ES-I3 (cell line): ENCODE results near the gene ATG14.
"Not testable (repeated sequence)": the region's sequence is repeated elsewhere in the genome, so short reads cannot be mapped to it uniquely, and the experiment has no call there.

Source experiments
- H3K36me3 ChIP-seq: 2 replicates; pipeline ENCODE4 v1.6.1; 2013; ENCODE audit warnings: mild to moderate bottlenecking, low read length, control low read depth, moderate library complexity; ENCODE audit not compliant: insufficient read depth
- H3K4me1 ChIP-seq: 2 replicates; pipeline ENCODE4 v1.6.1; 2013; ENCODE audit warnings: mild to moderate bottlenecking, control low read depth, low read length; ENCODE audit not compliant: insufficient read depth
- H3K9ac ChIP-seq: 2 replicates; pipeline ENCODE4 v1.6.1; 2013; ENCODE audit warnings: low read depth, mild to moderate bottlenecking, low read length, moderate library complexity
- H3K9me3 ChIP-seq: 2 replicates; pipeline ENCODE4 v1.6.1; 2013; ENCODE audit warnings: mild to moderate bottlenecking, low read length, moderate library complexity; ENCODE audit not compliant: control insufficient read depth, insufficient read depth

ATG14 gene

GRCh38 chr14:55422338-55422737 lies 10.7 kb upstream of the ATG14 start:
- not testable (repeated sequence) for H3K9me3 ChIP-seq, H3K36me3 ChIP-seq, H3K9ac ChIP-seq, H3K4me1 ChIP-seq

DNA sequence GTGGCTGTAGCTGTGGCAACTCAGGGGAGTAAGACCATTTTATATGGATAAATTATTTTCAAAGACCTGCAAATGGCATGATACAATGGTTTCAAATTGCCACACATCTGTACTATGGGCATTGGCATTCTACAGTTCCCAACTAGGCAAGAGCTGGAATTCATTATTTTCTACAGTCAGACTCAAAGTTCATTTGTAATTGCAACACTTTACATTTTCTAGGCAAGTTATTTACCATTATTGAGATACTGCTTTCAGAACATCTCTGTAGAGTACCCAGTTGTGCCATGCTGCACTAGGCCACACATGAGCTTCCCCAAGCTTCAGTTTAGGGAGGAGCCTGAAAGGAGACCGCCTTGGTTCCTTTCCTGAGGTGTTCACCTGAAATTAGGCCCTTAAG lies 8.0 kb upstream of the ATG14 start:
- Histone ChIP-seq H3K36me3 (no peaks in the 10 kb centered on the region), H3K4me1 (0 out of 2 replicates have a peak, but pooled peaks cover 4% of the 10 kb centered on the region), H3K9me3 (no peaks in the 10 kb centered on the region), H3K9ac (no peak overlapping the region)

GRCh38 chr14:55418411-55418810 lies 6.8 kb upstream of the ATG14 start:
- H3K9me3 ChIP-seq, result no peaks in the 10 kb centered on the region
- 0 out of 2 replicates have a peak, but pooled peaks cover 4% of the 10 kb centered on the region for H3K4me1 ChIP-seq
- no peaks in the 10 kb centered on the region for H3K36me3 ChIP-seq
- H3K9ac ChIP-seq, result no peak overlapping the region

- H3K4me1 ChIP-seq, result 0 out of 2 replicates have a peak, but pooled peaks cover 4% of the 10 kb centered on the region
- H3K9me3 ChIP-seq, result no peaks in the 10 kb centered on the region
- no peak overlapping the region for H3K9ac ChIP-seq
- H3K36me3 ChIP-seq, result no peaks in the 10 kb centered on the region
Measured at GRCh38 chr14:55417955-55418354, 6.3 kb upstream of the ATG14 start.

DNA sequence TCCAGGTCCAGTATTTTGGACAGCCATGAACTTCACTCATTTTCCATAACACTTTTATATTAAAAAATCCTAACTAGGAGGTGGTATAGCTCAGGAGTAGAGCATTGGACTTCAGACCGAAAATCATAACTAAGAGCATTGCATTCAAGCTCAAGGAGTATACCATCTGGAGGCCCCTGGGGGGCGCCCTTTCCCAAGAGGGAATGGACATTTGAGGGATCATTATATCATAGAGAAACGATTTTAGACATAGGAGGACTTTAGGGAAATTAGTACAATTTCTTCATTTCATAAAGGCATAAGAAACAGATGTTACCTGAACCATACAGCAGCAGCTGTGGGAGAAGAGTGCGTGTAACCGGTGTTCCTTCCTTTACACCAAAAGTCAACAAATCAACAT lies 5.2 kb upstream of the ATG14 start:
- 0 out of 2 replicates have a peak, but pooled peaks cover 4% of the 10 kb centered on the region for H3K4me1 ChIP-seq
- H3K9me3 ChIP-seq, result no peaks in the 10 kb centered on the region
- no peaks in the 10 kb centered on the region for H3K36me3 ChIP-seq
- no peak overlapping the region for H3K9ac ChIP-seq

DNA sequence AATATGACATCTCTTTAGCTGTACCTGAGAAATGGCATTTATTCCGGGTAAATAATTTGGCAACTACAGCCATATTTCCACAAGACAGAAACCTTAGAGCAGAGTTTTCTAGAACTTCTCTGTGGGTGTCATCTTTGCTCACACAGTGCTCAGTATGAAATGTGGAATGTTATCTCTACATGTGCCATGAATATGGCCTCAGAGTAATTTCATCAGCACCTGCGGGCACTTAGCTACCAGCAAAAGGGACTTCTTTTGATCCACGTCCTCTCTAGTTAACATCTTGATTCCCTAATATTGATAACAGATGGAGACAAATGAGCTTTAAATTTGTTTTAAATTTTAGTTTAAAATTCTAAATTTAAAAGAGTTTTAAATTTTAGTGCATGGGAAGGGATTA lies 2.9 kb upstream of the ATG14 start:
- no peak overlapping the region for H3K9ac ChIP-seq
- peaks cover 9% of the 10 kb centered on the region for H3K4me1 ChIP-seq
- H3K9me3 ChIP-seq, result no peaks in the 10 kb centered on the region
- H3K36me3 ChIP-seq, result no peaks in the 10 kb centered on the region

GRCh38 chr14:55412676-55413075 lies 1.0 kb upstream of the ATG14 start:
- Histone ChIP-seq H3K36me3 (no peaks in the 10 kb centered on the region), H3K4me1 (peaks cover 5% of the 10 kb centered on the region), H3K9ac (no peak overlapping the region), H3K9me3 (no peaks in the 10 kb centered on the region)

DNA sequence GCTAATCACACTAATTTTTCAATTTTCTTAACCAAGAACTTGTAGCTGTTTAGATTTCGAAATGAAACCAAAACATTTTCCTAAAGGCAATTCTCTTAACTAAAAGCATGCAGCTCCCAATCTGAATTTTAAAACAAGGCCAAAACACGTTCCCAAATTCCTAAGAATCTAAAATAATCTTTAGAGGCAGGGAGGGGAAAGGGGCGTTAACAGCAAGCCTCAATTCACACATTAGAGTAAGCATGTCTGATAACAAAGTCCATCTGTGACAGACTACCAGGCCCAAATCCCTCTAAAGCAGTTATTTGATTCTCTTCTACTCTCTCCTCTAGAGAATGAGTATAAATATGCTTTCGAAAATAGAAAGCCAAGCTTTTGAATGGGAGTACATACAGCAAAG lies 754 bp downstream of the ATG14 start:
- peaks cover 5% of the 10 kb centered on the region for H3K4me1 ChIP-seq
- no peaks in the 10 kb centered on the region for H3K36me3 ChIP-seq
- no peaks in the 10 kb centered on the region for H3K9me3 ChIP-seq
- H3K9ac ChIP-seq, result peak overlapping the region; percentile 62

GRCh38 chr14:55404173-55404854 lies 7.3 kb downstream of the ATG14 start:
- Histone ChIP-seq H3K9me3 (no peaks in the 10 kb centered on the region), H3K36me3 (no peaks in the 10 kb centered on the region), H3K4me1 (no peaks in the 10 kb centered on the region), H3K9ac (no peak overlapping the region)

GRCh38 chr14:55401751-55402150 lies 9.9 kb downstream of the ATG14 start:
- Histone ChIP-seq H3K36me3 (no peaks in the 10 kb centered on the region), H3K4me1 (no peaks in the 10 kb centered on the region)

DNA sequence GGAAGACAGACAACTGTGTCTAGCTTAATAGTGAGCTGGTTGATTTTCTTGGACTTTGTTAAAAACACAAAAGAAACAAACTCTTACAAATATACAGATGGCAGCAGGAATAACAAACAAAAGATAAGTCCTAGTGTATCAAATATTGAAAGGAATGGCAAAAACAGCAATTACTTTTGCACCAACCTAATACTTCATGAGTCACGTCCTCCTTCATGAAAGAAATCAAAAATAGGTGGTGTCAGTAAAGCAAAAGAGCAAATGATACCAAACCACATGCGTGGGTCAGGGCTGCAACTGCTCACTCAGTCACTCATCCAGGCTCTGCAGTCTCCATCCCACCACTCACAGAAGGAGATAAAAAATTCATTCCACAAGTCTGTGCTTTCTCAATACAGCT lies 11.8 kb downstream of the ATG14 start:
- Histone ChIP-seq H3K4me1 (no peaks in the 10 kb centered on the region), H3K36me3 (no peaks in the 10 kb centered on the region), H3K9ac (no peak overlapping the region), H3K9me3 (no peaks in the 10 kb centered on the region)

More at GRCh38 chr14:55401751-55402150, 9.9 kb downstream of the ATG14 start:
- Histone ChIP-seq H3K9ac (no peak overlapping the region), H3K9me3 (no peaks in the 10 kb centered on the region)

GRCh38 chr14:55399183-55399582 lies 12.4 kb downstream of the ATG14 start:
- Histone ChIP-seq H3K36me3 (peaks cover 4% of the 10 kb centered on the region; the same call in 1 of the 2 replicates), H3K4me1 (no peaks in the 10 kb centered on the region), H3K9me3 (no peaks in the 10 kb centered on the region), H3K9ac (no peak overlapping the region)

DNA sequence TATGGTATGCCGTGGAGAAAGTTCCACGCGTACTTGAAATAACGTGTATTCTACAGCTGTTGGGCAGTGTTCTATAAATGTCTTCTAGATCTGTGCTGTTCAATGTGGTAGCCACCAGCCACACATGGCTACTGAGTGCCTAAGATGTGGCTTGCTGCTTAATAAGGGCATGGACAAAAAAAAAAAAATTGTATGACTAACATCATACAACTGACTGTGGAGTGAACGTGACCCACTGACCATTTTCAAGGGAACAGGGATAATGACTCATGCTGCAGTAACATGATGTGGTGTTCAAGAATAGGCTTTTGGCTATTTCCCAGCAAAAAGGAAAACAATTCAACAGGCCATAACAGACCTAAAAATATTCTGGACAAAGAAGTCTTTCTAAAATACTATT lies 13.0 kb downstream of the ATG14 start:
- peaks cover 4% of the 10 kb centered on the region; the same call in 1 of the 2 replicates for H3K36me3 ChIP-seq
- H3K4me1 ChIP-seq, result no peaks in the 10 kb centered on the region
- H3K9ac ChIP-seq, result no peak overlapping the region
- H3K9me3 ChIP-seq, result no peaks in the 10 kb centered on the region

DNA sequence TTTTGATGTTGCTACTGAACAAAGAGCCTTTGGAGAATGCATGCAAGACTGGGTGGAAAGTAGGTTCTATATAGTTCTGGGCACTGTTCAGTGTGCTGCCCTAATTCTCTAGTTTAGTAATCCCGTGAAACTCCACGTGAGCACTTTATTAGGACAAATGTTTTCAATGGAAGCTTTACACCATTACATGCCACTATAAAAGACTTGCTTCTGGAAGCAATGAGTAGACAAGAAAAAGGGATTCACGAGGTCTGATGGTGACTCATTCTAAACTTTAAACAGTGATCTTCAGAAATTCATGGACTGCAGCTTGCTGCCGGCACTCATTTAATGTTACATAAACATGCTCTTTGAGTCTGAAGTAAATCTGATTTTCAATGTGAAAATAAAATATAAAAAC lies 22.3 kb downstream of the ATG14 start:
- Histone ChIP-seq H3K9ac (no peak overlapping the region), H3K36me3 (peaks cover 12% of the 10 kb centered on the region; the same call in 1 of the 2 replicates)

DNA sequence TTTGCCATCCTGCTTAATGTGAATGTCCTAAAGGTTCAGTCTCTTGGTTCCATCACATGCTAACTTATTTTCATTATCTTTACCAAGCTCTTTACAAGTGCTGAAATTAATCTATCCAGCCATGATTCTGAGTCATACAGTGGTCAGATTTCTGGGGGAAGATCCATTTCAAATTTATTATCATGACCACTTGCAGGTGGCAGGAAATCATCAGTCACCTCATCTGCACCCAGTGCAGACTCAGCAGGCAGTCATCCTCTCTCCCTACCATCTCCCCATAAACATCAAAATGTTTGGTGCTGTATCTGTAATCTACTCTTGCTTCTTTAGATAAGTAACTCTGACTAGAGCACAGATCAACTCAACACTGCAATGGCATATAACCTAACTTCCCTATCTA lies 23.5 kb downstream of the ATG14 start:
- peaks cover 12% of the 10 kb centered on the region; the same call in 1 of the 2 replicates for H3K36me3 ChIP-seq
- H3K9ac ChIP-seq, result no peak overlapping the region
- H3K4me1 ChIP-seq, result no peaks in the 10 kb centered on the region
- no peaks in the 10 kb centered on the region for H3K9me3 ChIP-seq

More for the DNA sequence above, 22.3 kb downstream of the ATG14 start:
- Histone ChIP-seq H3K9me3 (no peaks in the 10 kb centered on the region), H3K4me1 (no peaks in the 10 kb centered on the region)
